Stomach (tissue), 9 donors: ENCODE measurements around the gene AK5. TPM values are rescaled to one million over a fixed set of nuclear protein-coding genes. Genes with fewer than 3 reads are reported as not detected.

Source experiments
- DNase-seq, 2 donors: peaks; one replicate each; pipeline versions ENCODE4 v3.0.0 to v3.0.0-alpha.2; 2013 to 2019
- H3K27ac ChIP-seq, 5 donors: fragments of 200-600 bp in 4 of 5; sonication (generic) in 4 of 5; one replicate each; pipeline ENCODE4 v1.5.1; 2013 to 2019; ENCODE audit warnings: mild to moderate bottlenecking in 1 of 5, moderate library complexity in 1 of 5
- H3K27me3 ChIP-seq, 3 donors: fragments of 200-600 bp; sonication (generic); one replicate each; pipeline ENCODE4 v1.5.1; 2017 to 2019; ENCODE audit warnings: mixed run types in 1 of 3
- H3K36me3 ChIP-seq, 4 donors: fragments of 200-600 bp; sonication (generic); 1 replicate in 3 of 4; 2 replicates in 1 of 4; pipeline ENCODE4 v1.5.1; 2016 to 2019
- H3K4me1 ChIP-seq, 4 donors: fragments of 200-600 bp; sonication (generic); one replicate each; pipeline ENCODE4 v1.5.1; 2016 to 2019
- H3K4me3 ChIP-seq, 4 donors: fragments of 200-600 bp; sonication (generic) in 3 of 4; one replicate each; pipeline ENCODE4 v1.5.1; 2016 to 2019; ENCODE audit warnings: mild to moderate bottlenecking in 1 of 4
- H3K9me3 ChIP-seq, 4 donors: fragments of 200-600 bp; sonication (generic); one replicate each; pipeline ENCODE4 v1.5.1; 2016 to 2019
- EP300 ChIP-seq: sonication (generic); formaldehyde crosslinking; IDR thresholded peaks from one replicate; pipeline ENCODE4 v1.6.1; 2017; ENCODE audit warnings: antibody characterized with exemption
- POLR2A ChIP-seq, 4 donors: fragments of 450-650 bp; IDR thresholded peaks; one replicate each; pipeline ENCODE4 v1.6.1; 2016; ENCODE audit warnings: antibody characterized with exemption in 4 of 4, control low read depth in 2 of 4, mild to moderate bottlenecking in 1 of 4, moderate library complexity in 1 of 4
- POLR2AphosphoS5 ChIP-seq, 3 donors: sonication (generic); formaldehyde crosslinking; IDR thresholded peaks; one replicate each; pipeline ENCODE4 v1.6.1; 2016; ENCODE audit warnings: antibody characterized with exemption in 3 of 3
- WGBS, 5 donors: extraction: QIAGEN DNeasy Blood & Tissue Kit in 3 of 5; methylation state at CpG; one replicate each; pipeline versions ENCODE4 v1.1.5 to v1.1.7; 2013 to 2018; 5-methylcytosine and 5-hydroxymethylcytosine counted together
- intact Hi-C: fragments of 100-400 bp; cut with DNase I; formaldehyde crosslinking; loops from one replicate; pipeline ENCODE4 v1.15.1; 2023; ENCODE audit warnings: low total_unique reads
- polyA plus RNA-seq, 3 donors: library from polyadenylated mRNA; stranded (reverse); fragments of 200-250 nt; gene quantifications; one replicate each; pipeline ENCODE4 v1.2.3, GENCODE V29; 2013
- total RNA-seq, 5 donors: library from RNA; depleted of rRNA; stranded (reverse); fragments of >200 nt; gene quantifications; one replicate each; pipeline versions ENCODE4 v1.1.0 to v1.2.3, GENCODE V29; 2014 to 2016
- TF ChIP-seq, protein P1 (sequence below), 7 experiments: fragments of 450-650 bp in 4 of 7; fragments of 200-600 bp in 3 of 7; sonication (generic) in 3 of 7; IDR thresholded peaks; one replicate each; pipeline ENCODE4 v1.5.1; 2016 to 2019; ENCODE audit warnings: antibody characterized with exemption in 7 of 7, control low read depth in 2 of 7, mild to moderate bottlenecking in 1 of 7
- donor health status: healthy with polysubstance abuse.
- donor health status: Bipolar disorder and iron deficiency.
- donor health status: healthy.

AK5 gene
- total and polyA plus RNA-seq, 8 donors = 0.23 to 5.0 (median 1.3) TPM; not detected in 3

DNA sequence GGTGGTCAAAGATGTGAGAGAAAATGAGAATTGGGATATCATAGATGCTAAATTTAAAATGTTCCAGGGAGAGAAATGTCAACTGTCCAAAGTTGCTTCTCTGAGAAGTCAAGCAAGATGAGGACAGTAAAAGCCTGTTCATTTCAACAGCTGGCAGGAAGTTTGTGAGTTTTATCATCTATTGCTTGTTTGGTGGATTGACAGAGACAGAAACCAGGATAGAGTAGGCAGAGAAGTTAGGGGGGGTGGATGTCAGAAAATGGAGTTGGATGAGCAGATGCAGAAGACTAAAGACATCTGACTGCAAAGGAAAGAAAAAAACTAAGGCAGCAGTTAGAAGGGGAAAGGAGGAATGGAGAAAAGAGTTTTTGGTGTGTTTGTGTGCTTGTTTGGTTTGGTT is 78.4 kb downstream of the AK5 start:
- Histone ChIP-seq H3K4me1 (no peaks in the 10 kb centered on the region), H3K36me3 (no peaks in the 10 kb centered on the region), H3K27ac (no peak overlapping the region), H3K4me3 (no peak overlapping the region), H3K9me3 (no peaks in the 10 kb centered on the region), H3K27me3 (no peaks in the 10 kb centered on the region)
- intact Hi-C loops = no loop called here
- DNase-seq = no peak
- TF ChIP-seq, protein P1, sequence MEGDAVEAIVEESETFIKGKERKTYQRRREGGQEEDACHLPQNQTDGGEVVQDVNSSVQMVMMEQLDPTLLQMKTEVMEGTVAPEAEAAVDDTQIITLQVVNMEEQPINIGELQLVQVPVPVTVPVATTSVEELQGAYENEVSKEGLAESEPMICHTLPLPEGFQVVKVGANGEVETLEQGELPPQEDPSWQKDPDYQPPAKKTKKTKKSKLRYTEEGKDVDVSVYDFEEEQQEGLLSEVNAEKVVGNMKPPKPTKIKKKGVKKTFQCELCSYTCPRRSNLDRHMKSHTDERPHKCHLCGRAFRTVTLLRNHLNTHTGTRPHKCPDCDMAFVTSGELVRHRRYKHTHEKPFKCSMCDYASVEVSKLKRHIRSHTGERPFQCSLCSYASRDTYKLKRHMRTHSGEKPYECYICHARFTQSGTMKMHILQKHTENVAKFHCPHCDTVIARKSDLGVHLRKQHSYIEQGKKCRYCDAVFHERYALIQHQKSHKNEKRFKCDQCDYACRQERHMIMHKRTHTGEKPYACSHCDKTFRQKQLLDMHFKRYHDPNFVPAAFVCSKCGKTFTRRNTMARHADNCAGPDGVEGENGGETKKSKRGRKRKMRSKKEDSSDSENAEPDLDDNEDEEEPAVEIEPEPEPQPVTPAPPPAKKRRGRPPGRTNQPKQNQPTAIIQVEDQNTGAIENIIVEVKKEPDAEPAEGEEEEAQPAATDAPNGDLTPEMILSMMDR (IDR thresholded peaks at IDR 0.05) = no peak
- TF ChIP-seq POLR2AphosphoS5 (IDR thresholded peaks at IDR 0.05) = no peak
- TF ChIP-seq EP300 = no peak
- TF ChIP-seq POLR2A (IDR thresholded peaks at IDR 0.05) = no peak

- DNase-seq = no peak
- TF ChIP-seq, protein P1 (IDR thresholded peaks at IDR 0.05) = no peak
- TF ChIP-seq POLR2A (IDR thresholded peaks at IDR 0.05) = no peak
- TF ChIP-seq POLR2AphosphoS5 (IDR thresholded peaks at IDR 0.05) = no peak
- TF ChIP-seq EP300 = no peak
- no peaks in the 10 kb centered on the region for H3K36me3 ChIP-seq
- H3K27ac ChIP-seq = no peak overlapping the region
- H3K9me3 ChIP-seq = no peaks in the 10 kb centered on the region
- WGBS, 5 donors = 90 to 93% (median 93%) methylated on average over 7 of the region's 7 CpGs
- no peaks in the 10 kb centered on the region for H3K27me3 ChIP-seq
- H3K4me1 ChIP-seq = no peaks in the 10 kb centered on the region
- intact Hi-C loops = no loop called here
- H3K4me3 ChIP-seq = no peak overlapping the region
Observed at GRCh38 chr1:77361621-77362020, 79.8 kb downstream of the AK5 start.

DNA sequence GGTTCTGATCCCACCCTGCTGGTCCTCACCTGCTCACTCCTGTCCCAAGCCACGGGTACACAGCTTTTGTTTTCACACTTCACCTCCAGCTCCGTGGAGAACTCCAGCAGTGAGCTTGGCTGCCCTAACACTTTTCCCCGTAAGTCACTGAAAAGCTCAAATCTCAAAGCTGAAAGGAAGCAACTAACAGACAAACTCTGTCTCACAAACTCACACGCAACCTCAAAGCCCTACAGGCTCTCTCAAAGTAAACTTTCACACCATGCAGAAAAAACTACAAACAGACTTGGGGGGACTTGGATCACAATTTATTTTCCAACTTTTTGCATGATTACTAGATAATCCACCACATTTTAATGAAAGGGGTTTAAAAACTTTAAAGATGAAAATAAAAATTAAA is 88.3 kb downstream of the AK5 start:
- no peak for DNase-seq
- H3K4me1 ChIP-seq = peaks cover 0 to 8% (median 0%) of the 10 kb centered on the region in 4 donors
- no peak for TF ChIP-seq POLR2A (IDR thresholded peaks at IDR 0.05)
- TF ChIP-seq, protein P1 (IDR thresholded peaks at IDR 0.05) = no peak
- TF ChIP-seq POLR2AphosphoS5 (IDR thresholded peaks at IDR 0.05) = no peak
- no peak for TF ChIP-seq EP300
- no peak overlapping the region for H3K4me3 ChIP-seq
- intact Hi-C loops = no loop called here
- H3K27me3 ChIP-seq = no peaks in the 10 kb centered on the region
- 30 to 42% (median 37%) methylated on average over 4 of the region's 4 CpGs for WGBS, 5 donors
- H3K36me3 ChIP-seq = no peaks in the 10 kb centered on the region
- H3K9me3 ChIP-seq = no peaks in the 10 kb centered on the region
- no peak overlapping the region for H3K27ac ChIP-seq

DNA sequence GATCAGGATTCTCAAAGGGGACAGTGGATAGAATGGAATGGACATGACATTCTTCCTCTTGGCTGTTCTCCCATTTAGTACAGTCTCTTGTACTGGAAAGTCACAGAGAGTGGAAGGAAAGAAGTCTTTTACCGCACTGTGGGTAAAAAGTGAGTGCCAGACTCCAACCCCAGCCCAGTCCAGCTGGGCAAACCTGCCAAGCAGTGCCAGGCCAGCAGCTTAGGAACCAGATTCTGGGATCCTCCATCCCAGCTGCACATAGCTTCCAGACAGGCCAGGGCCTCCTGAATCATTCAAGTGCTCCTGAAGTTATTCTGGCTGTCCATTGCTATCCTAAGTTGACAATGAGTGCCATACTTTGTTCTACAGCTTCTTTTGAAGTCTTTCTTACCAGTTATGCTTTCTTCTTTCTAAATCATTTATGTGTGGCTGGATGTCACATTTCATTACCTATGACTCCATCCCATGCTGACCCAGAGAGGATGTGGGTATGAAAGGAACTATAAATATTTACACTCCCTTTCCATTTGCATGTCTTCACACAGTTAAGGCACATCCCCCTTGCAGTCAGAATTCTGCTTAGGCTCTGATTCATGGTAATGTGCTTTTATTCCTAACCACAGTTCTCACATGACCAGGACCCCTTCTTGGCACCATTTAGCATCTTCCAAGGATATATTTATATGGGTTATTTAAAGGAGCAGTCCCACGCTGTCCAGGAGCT is 88.9 kb downstream of the AK5 start:
- TF ChIP-seq EP300 (no peak), POLR2A (IDR thresholded peaks at IDR 0.05) (no peak), POLR2AphosphoS5 (IDR thresholded peaks at IDR 0.05) (no peak)
- TF ChIP-seq, protein P1 (IDR thresholded peaks at IDR 0.05) = no peak
- WGBS, 5 donors = 63 to 86% (median 75%) methylated on average over 2 of the region's 2 CpGs
- DNase-seq = no peak
- Histone ChIP-seq H3K27me3 (no peaks in the 10 kb centered on the region), H3K9me3 (no peaks in the 10 kb centered on the region), H3K36me3 (no peaks in the 10 kb centered on the region), H3K27ac (no peak overlapping the region), H3K4me3 (no peak overlapping the region), H3K4me1 (peaks cover 0 to 8% (median 0%) of the 10 kb centered on the region in 4 donors)
- intact Hi-C loops = no loop called here
